ENCODE results near the gene NEURL2. TPM values are rescaled to one million over a fixed set of nuclear protein-coding genes. Genes with fewer than 3 reads are reported as not detected.

The NEURL2 gene
- polyA plus RNA-seq, 1 donor (not counting 4 experiments of a cell fraction or from before 2014, with no cell fraction given) = 0.49 TPM

DNA sequence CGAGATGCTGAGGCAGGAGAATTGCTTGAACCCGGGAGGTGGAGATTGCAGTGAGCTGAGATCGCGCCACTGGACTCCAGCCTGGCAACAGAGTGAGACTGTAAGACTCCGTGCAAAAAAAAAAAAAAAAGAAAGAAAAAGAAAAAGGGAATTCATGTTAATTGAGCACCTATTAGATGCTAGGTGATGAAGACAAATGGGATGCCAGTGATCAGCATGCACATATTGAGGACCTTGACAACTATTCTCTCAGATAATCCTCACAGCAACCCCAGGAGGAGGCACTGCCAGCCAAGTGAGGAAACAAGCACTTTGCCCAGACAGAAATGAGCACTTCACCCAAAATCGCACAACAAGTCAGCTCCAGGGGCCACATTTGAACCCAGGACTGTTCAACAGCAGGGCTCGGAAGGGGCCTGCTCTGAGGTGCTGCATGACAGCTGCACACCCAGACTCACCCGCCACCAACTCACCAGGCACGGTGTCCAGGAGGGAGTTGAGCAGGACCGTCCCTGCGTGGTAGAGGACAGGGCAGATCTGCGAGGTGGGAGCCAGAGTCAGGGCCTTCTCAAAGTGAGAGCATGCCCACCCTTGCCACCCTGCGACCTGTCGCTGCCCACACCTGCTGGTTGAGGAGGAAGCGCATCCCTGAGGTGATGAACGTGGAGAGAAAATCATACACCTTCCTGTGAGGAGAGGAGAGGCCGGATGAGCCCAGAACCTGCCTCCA is 16.4 kb upstream of the NEURL2 start:
- Histone ChIP-seq H3K4me2 (ENCODE audit: control insufficient read depth, extremely low read depth, insufficient read depth, low read depth, low read length) (no peak overlapping the region), H3K9me1 (ENCODE audit: control insufficient read depth, extremely low read depth, insufficient read depth, low read length) (peaks cover 7% of the 10 kb centered on the region), H4K20me1 (ENCODE audit: control insufficient read depth, extremely low read depth, insufficient read depth, low read length) (no peaks in the 10 kb centered on the region), H3K36me3 (ENCODE audit: control insufficient read depth in 2 of 2, extremely low read depth in 1 of 2, insufficient read depth in 2 of 2, low read length in 2 of 2) (peaks cover 7 to 14% of the 10 kb centered on the region in 2 experiments), H3K27me3 (ENCODE audit: control insufficient read depth, extremely low read depth, insufficient read depth, low read length) (no peaks in the 10 kb centered on the region), H3K9ac (ENCODE audit: control insufficient read depth, extremely low read depth, insufficient read depth, low read length) (no peak overlapping the region), H2AFZ (ENCODE audit: control insufficient read depth, low read length) (no peak overlapping the region), H3K4me1 (ENCODE audit: control insufficient read depth, extremely low read depth, insufficient read depth, low read length) (peaks cover 27% of the 10 kb centered on the region), H3K9me3 (ENCODE audit: control insufficient read depth, low read depth, low read length) (no peaks in the 10 kb centered on the region), H3K79me2 (ENCODE audit: control insufficient read depth, insufficient read depth, low read length) (no peaks in the 10 kb centered on the region), H3K4me3 (ENCODE audit: control insufficient read depth in 2 of 3, extremely low read depth in 1 of 3, insufficient read depth in 2 of 3, low read depth in 1 of 3, low read length in 3 of 3) (no peak overlapping the region), H3K27ac (ENCODE audit: control insufficient read depth, insufficient read depth, low read length) (no peak overlapping the region)
- DNase-seq (ENCODE audit: low read depth, low spot score) (no peak), FAIRE-seq (no peak)
- TF ChIP-seq, protein P1, sequence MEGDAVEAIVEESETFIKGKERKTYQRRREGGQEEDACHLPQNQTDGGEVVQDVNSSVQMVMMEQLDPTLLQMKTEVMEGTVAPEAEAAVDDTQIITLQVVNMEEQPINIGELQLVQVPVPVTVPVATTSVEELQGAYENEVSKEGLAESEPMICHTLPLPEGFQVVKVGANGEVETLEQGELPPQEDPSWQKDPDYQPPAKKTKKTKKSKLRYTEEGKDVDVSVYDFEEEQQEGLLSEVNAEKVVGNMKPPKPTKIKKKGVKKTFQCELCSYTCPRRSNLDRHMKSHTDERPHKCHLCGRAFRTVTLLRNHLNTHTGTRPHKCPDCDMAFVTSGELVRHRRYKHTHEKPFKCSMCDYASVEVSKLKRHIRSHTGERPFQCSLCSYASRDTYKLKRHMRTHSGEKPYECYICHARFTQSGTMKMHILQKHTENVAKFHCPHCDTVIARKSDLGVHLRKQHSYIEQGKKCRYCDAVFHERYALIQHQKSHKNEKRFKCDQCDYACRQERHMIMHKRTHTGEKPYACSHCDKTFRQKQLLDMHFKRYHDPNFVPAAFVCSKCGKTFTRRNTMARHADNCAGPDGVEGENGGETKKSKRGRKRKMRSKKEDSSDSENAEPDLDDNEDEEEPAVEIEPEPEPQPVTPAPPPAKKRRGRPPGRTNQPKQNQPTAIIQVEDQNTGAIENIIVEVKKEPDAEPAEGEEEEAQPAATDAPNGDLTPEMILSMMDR (optimal IDR thresholded peaks at IDR 0.05 in 1 of 3, IDR thresholded peaks at IDR 0.05 in 1 of 3, conservative IDR thresholded peaks at IDR 0.05 in 1 of 3; ENCODE audit: extremely low read depth in 1 of 3, insufficient read depth in 2 of 3, low read length in 3 of 3) = no peak
- no peak for TF ChIP-seq EZH2 (IDR thresholded peaks at IDR 0.05; ENCODE audit: low read length)
- dilution Hi-C loops (cut with MboI; ENCODE audit: extremely low pct_ligation_motif_present, low sequenced_read_pairs) = no loop called here

- peak overlapping the region; percentile 34 for H3K9ac ChIP-seq (ENCODE audit: control insufficient read depth, extremely low read depth, insufficient read depth, low read length)
- peaks cover 13% of the 10 kb centered on the region for H3K4me1 ChIP-seq (ENCODE audit: control insufficient read depth, extremely low read depth, insufficient read depth, low read length)
- peak overlapping the region; percentile 62 for H3K27ac ChIP-seq (ENCODE audit: control insufficient read depth, insufficient read depth, low read length)
- H3K79me2 ChIP-seq (ENCODE audit: control insufficient read depth, insufficient read depth, low read length) = no peaks in the 10 kb centered on the region
- TF ChIP-seq, protein P1 (optimal IDR thresholded peaks at IDR 0.05 in 1 of 3, IDR thresholded peaks at IDR 0.05 in 1 of 3, conservative IDR thresholded peaks at IDR 0.05 in 1 of 3; ENCODE audit: extremely low read depth in 1 of 3, insufficient read depth in 2 of 3, low read length in 3 of 3) = no peak
- TF ChIP-seq EZH2 (IDR thresholded peaks at IDR 0.05; ENCODE audit: low read length) = no peak
- no peaks in the 10 kb centered on the region for H4K20me1 ChIP-seq (ENCODE audit: control insufficient read depth, extremely low read depth, insufficient read depth, low read length)
- no peak overlapping the region for H3K4me3 ChIP-seq (ENCODE audit: control insufficient read depth in 2 of 3, extremely low read depth in 1 of 3, insufficient read depth in 2 of 3, low read depth in 1 of 3, low read length in 3 of 3)
- H3K9me1 ChIP-seq (ENCODE audit: control insufficient read depth, extremely low read depth, insufficient read depth, low read length) = peaks cover 7% of the 10 kb centered on the region
- H2AFZ ChIP-seq (ENCODE audit: control insufficient read depth, low read length) = no peak overlapping the region
- peak overlapping the region; percentile 46 for H3K4me2 ChIP-seq (ENCODE audit: control insufficient read depth, extremely low read depth, insufficient read depth, low read depth, low read length)
- H3K27me3 ChIP-seq (ENCODE audit: control insufficient read depth, extremely low read depth, insufficient read depth, low read length) = no peaks in the 10 kb centered on the region
- FAIRE-seq (no peak), DNase-seq (ENCODE audit: low read depth, low spot score) (no peak)
- H3K36me3 ChIP-seq (ENCODE audit: control insufficient read depth in 2 of 2, extremely low read depth in 1 of 2, insufficient read depth in 2 of 2, low read length in 2 of 2) = peaks cover 7 to 22% of the 10 kb centered on the region in 2 experiments
- no peaks in the 10 kb centered on the region for H3K9me3 ChIP-seq (ENCODE audit: control insufficient read depth, low read depth, low read length)
- dilution Hi-C loops (cut with MboI; ENCODE audit: extremely low pct_ligation_motif_present, low sequenced_read_pairs) = no loop called here
Observed at GRCh38 chr20:45905505-45906079, 14.6 kb upstream of the NEURL2 start.
